Measurements from ENCODE around the gene GRB10.
"Not testable (repeated sequence)": the region's sequence is repeated elsewhere in the genome, so short reads cannot be mapped to it uniquely, and the experiment has no call there.

Gene GRB10

DNA sequence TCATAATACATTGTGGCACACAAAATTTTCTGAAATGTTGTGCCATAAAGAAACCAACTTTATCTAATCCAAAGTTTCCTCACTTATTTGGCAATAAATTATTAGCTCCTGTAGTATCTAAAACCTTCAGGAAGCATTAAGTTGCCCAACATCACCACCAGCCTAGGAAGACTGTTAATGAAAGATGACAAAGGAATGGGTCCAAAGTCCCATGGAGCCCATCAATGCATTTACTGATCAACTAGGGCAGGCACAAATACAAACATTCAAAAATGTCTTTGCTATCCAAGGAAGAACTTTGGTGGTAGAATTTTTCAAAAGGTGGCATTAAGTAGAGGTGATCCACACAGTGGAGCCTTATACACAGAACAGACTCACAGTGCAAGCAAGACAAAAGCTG, 4.5 kb downstream of the GRB10 start:
- no peak for DNase-seq (ENCODE audit: low read depth)

- DNase-seq (ENCODE audit: low read depth) = no peak
Measured at GRCh38 chr7:50775836-50776235, 6.9 kb downstream of the GRB10 start.

GRCh38 chr7:50775231-50775630, 7.5 kb downstream of the GRB10 start:
- no peak for DNase-seq (ENCODE audit: low read depth)

DNA sequence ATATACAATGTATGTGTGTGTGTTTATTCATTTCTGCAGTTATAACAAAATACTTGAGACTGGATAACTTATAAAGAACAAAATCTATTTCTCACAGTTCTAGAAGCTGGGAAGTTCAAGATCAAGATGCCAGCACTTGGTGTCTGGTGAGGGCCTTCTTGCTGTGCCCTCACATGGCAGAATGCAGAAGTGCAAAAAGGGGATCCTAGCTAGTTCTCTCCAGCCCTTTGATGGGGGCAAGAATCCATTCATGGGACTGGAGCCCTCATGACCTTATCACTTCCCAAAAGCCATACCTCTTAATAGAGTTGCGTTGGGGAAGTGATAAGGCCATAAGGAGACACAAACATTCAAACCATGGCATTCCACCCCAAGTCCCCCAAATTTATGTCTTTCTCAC, 8.4 kb downstream of the GRB10 start:
- DNase-seq (ENCODE audit: low read depth) = no peak

GRCh38 chr7:50773071-50773470, 9.6 kb downstream of the GRB10 start:
- DNase-seq (ENCODE audit: low read depth) = not testable (repeated sequence)

DNA sequence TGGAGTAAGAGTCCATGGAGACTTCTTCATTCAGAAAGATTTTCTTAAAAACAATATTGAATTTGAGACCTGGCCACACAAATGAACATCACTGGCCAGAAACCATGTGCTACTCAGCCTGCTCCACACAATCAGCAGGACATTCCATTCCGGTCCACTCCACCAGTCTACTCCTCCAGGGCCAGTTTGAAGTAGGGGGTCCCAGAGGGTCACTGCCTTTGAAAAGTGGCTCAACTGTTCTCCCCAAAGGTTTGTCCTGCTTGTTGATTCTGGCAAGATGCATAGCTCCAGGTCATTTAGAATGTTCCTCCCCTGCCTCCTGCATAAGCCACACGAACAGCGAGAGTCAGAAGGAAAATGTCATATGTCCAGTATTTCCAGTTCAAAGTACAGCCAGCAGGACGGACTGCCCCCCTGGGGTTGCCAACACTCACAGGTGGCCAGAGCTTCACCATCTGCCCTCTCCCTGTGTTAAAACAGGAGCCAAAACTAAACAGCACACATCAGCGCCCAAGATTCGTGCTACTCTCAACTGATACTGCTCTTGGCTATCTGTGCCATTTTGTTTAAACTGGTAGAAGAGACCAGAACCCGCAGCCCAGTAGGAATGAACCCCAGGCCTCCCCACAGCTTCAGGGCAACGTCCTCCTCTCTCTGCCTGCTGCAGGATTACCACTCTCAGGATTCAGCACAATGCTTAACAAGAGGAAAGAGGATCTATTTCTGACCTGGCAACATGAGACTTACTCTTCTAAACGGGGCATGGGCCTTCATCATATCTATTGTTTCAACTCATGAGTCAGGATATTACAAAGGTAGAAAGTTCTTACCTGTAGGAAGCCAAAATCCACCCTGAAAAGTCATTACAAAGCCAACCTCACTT, 11.3 kb downstream of the GRB10 start:
- no peak for DNase-seq (ENCODE audit: low read depth)

DNA sequence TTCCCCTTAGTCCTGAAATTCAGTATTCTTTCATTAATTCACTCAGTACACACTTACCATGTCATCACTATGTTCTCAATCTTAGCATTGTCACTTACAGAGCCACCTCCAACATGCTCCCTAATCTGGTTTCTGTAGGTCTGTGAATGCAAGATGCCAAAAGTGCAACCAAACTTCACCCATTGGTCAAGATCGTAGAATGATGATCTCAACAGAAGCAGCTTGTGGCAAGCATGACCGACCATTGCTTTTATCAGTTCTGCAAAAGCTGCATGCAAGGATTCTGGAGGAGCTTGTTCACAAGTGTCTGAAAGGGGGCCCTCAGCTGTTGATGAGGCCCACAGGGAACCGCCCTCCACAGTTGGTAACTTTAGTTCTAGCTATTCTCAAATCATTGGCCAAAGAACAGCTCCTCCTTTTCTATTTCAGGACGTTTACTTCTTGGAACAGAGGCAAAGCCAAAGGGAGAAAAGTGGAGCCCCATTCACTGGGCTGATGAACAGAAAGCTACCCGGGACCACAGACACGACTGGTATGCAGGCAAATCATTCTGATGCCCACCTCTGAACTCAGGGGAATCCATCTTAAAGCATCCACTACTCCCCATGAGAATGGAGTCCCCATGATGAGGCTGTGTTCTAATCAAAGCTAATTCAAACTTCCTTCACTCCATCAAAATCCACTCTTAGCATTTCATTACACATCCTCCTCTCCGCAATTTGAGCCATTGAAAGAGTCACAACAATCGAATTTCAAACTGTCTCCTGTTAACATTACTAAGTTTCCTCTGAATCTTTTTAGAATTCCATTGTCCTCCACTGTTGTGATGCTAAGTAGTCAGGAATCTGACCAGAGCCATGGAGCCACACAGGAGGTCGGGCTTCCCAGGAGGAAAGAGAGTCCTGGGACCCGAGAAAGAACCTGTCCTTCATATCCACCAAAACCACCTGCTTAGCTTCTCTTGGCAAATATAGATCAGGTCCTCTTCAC, 13.9 kb downstream of the GRB10 start:
- no peak for DNase-seq (ENCODE audit: low read depth)

- no peak for DNase-seq (ENCODE audit: low read depth)
Measured at GRCh38 chr7:50766849-50767207, 15.9 kb downstream of the GRB10 start.

GRCh38 chr7:50766106-50766848, 16.4 kb downstream of the GRB10 start:
- DNase-seq (ENCODE audit: low read depth) = no peak

- DNase-seq (ENCODE audit: low read depth) = no peak
Measured at GRCh38 chr7:50762337-50762736, 20.4 kb downstream of the GRB10 start.

DNA sequence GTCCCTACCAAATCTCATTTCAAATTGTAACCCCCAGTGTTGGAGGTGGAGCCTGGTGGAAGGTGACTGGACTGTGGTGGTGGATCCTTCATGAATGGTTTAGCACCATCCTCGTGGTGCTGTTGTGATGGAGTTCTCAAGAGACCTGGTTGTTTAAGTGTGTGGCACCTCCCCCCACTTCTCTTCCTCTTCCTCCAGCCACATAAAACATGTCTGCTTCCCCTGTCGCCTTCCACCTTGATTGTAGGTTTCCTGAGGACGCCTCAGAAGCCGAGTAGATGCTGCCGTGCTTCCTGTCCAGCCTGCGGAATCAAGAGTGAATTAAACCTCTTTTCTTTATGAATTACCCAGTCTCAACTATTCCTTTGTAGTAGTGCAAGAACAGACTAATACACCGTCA, 21.0 kb downstream of the GRB10 start:
- no peak for DNase-seq (ENCODE audit: low read depth)

- DNase-seq (ENCODE audit: low read depth) = no peak
Measured at GRCh38 chr7:50757703-50758390, 24.8 kb downstream of the GRB10 start.

- no peak for DNase-seq (ENCODE audit: low read depth)
Measured at GRCh38 chr7:50756180-50756579, 26.5 kb downstream of the GRB10 start.

GRCh38 chr7:50754684-50755083, 28.0 kb downstream of the GRB10 start:
- DNase-seq (ENCODE audit: low read depth) = no peak

DNA sequence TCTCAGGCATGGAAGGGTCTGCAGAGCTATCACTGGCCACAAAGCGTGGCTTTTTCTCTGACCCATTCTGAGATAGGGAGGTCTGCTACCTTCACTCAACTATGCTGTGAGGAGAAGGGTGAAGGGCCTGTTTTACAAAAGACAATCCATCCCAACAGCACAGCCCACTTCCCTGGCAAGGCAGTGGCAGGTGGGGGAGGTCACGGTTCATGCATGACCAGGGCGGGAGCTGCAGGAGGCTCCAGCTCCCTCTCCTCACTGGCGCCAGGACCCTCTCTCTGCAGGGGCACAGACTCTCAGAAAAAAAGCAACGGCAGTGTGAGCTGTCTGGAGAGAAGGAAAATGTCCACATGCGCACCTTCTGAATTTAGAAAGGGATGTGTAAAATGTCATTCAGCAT, 28.5 kb downstream of the GRB10 start:
- no peak for DNase-seq (ENCODE audit: low read depth)

DNA sequence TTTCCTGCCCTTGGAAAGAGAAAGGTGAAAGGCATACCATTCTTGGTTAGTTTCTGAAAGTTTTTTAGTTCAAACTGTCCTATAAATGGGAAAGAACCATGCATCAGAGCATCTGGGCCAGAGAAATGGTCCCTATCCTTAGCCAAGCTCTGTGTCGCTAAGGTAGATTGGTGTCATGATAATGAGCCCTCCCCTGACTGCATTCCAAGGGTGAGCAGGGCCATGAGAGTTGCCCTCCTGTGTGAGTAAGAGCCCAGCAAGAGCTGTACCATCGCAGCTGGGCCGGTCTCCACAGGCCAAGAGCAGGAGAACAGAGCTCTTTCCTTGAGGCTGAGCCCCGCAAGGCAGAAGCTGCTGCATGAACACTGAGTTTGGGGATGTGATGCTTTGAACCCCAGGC, 30.3 kb downstream of the GRB10 start:
- no peak for DNase-seq (ENCODE audit: low read depth)

- DNase-seq (ENCODE audit: low read depth) = no peak
Measured at GRCh38 chr7:50751146-50751545, 31.6 kb downstream of the GRB10 start.

GRCh38 chr7:50749896-50750295, 32.8 kb downstream of the GRB10 start:
- DNase-seq (ENCODE audit: low read depth) = no peak

- no peak for DNase-seq (ENCODE audit: low read depth)
Measured at GRCh38 chr7:50748472-50748871, 34.2 kb downstream of the GRB10 start.

GRCh38 chr7:50745835-50746234, 36.9 kb downstream of the GRB10 start:
- no peak for DNase-seq (ENCODE audit: low read depth)

DNA sequence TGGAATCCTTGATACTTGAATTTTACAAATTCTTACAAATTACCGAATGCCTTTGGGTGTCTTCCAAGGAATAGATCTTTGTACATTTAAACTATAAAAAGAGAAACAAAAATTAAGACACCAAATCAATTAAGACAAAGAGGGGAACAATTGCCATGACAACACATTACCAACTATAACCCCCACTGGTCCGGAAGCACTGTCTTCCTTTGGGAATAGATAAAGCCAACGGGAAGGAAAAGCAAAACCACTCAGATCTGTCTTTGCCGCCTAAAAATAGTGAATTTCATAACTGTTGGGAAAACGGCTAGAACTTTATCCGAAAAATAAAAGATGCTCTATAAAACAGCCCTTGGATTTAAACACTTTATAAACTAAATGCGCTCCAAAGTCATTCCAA, 37.4 kb downstream of the GRB10 start:
- DNase-seq (ENCODE audit: low read depth) = no peak

DNA sequence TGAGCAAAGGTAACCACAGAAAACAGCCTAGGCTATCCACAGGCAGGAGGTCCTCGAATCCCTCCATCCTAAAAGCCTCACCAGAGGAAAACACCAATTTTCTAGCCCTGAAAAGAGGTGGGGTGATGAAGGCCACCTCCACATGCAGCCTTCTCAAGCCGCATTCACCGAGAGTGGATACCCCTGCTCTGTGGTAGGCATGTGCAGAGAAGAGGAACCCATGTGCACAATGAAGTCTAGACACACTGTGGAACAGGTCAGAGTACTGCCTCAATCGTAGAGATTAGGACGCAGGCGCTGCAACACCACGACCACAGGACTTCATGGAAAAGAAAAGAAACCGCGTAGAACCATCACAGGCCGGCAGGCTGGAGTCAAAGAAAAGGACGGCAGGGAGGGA, 38.8 kb downstream of the GRB10 start:
- DNase-seq (ENCODE audit: low read depth) = no peak
